SK-N-SH treated with all-trans-retinoic acid at 6 μM for 48 hours (cell line): ENCODE data around the gene TFF3.

ENCODE experiments used
- ATAC-seq: fragments of 200-7000 bp; cut with Tn5 transposase; 3 replicates; pipeline ENCODE4 v1.9.1; 2020; ENCODE audit warnings: mild to moderate bottlenecking, moderate library complexity
- ARNTL ChIP-seq: fragments of 450-650 bp; formaldehyde crosslinking; IDR thresholded peaks from 2 replicates; pipeline ENCODE4 v1.5.0; 2020; ENCODE audit warnings: low read depth, mild to moderate bottlenecking, moderate library complexity, borderline replicate concordance
- BACH2 ChIP-seq: fragments of 250-450 bp; sonication (Bioruptor Pico); IDR thresholded peaks from 2 replicates; pipeline ENCODE4 v1.9.0; 2021; ENCODE audit warnings: mild to moderate bottlenecking, borderline replicate concordance
- CREB5 ChIP-seq: fragments of 250-450 bp; sonication (Bioruptor Pico); IDR thresholded peaks from 2 replicates; pipeline ENCODE4 v1.5.1; 2020; ENCODE audit warnings: low read depth, mild to moderate bottlenecking, moderate library complexity
- CSDC2 ChIP-seq: fragments of 250-450 bp; sonication (Bioruptor Pico); IDR thresholded peaks from 2 replicates; pipeline ENCODE4 v1.5.0; 2020; ENCODE audit warnings: mild to moderate bottlenecking, moderate library complexity
- ESRRG ChIP-seq: fragments of 250-450 bp; sonication (Bioruptor Pico); IDR thresholded peaks from 2 replicates; pipeline ENCODE4 v1.6.1; 2021; ENCODE audit warnings: mild to moderate bottlenecking
- GLIS3 ChIP-seq: fragments of 250-450 bp; sonication (Bioruptor Pico); IDR thresholded peaks from 2 replicates; pipeline ENCODE4 v1.5.0; 2020; ENCODE audit warnings: mild to moderate bottlenecking, moderate library complexity
- ISL1 ChIP-seq: fragments of 250-450 bp; sonication (Bioruptor Pico); IDR thresholded peaks from 2 replicates; pipeline ENCODE4 v2.1.2; 2022; ENCODE audit warnings: mild to moderate bottlenecking, moderate library complexity
- OSR1 ChIP-seq: fragments of 250-450 bp; sonication (Bioruptor Pico); IDR thresholded peaks from 2 replicates; pipeline ENCODE4 v1.8.0; 2022; ENCODE audit warnings: moderate library complexity, mild to moderate bottlenecking, inconsistent platforms
- PPARA ChIP-seq: fragments of 250-450 bp; sonication (Bioruptor Pico); IDR thresholded peaks from 2 replicates; pipeline ENCODE4 v1.5.0; 2020; ENCODE audit warnings: mild to moderate bottlenecking, borderline replicate concordance
- RARB ChIP-seq: fragments of 250-450 bp; sonication (Bioruptor Pico); IDR thresholded peaks from 2 replicates; pipeline ENCODE4 v1.8.0; 2021; ENCODE audit warnings: mild to moderate bottlenecking, moderate library complexity
- SNAI2 ChIP-seq: fragments of 250-450 bp; sonication (Bioruptor Pico); IDR thresholded peaks from 2 replicates; pipeline ENCODE4 v1.5.0; 2020; ENCODE audit warnings: mild to moderate bottlenecking, moderate library complexity
- TCF4 ChIP-seq: fragments of 250-450 bp; sonication (Bioruptor Pico); IDR thresholded peaks from 2 replicates; pipeline ENCODE4 v1.8.0; 2021; ENCODE audit warnings: mild to moderate bottlenecking, moderate library complexity, borderline replicate concordance
- TOX ChIP-seq: fragments of 250-450 bp; sonication (Bioruptor Pico); IDR thresholded peaks from 2 replicates; pipeline ENCODE4 v1.8.0; 2021; ENCODE audit warnings: mild to moderate bottlenecking, moderate library complexity, borderline replicate concordance
- ZC3H10 ChIP-seq: fragments of 250-450 bp; sonication (Bioruptor Pico); IDR thresholded peaks from 2 replicates; pipeline ENCODE4 v1.5.1; 2021; ENCODE audit warnings: mild to moderate bottlenecking, moderate library complexity
- ZFP3 ChIP-seq: fragments of 250-450 bp; sonication (Bioruptor Pico); IDR thresholded peaks from 2 replicates; pipeline ENCODE4 v1.5.0; 2020; ENCODE audit warnings: mild to moderate bottlenecking, moderate library complexity
- ZFP30 ChIP-seq: fragments of 450-650 bp; formaldehyde crosslinking; IDR thresholded peaks from 2 replicates; pipeline ENCODE4 v1.5.0; 2022; ENCODE audit warnings: mild to moderate bottlenecking, moderate library complexity
- ZNF565 ChIP-seq: fragments of 450-650 bp; formaldehyde crosslinking; conservative IDR thresholded peaks from 2 replicates; pipeline ENCODE4 v1.5.0; 2020; ENCODE audit warnings: low read depth, mild to moderate bottlenecking, moderate library complexity
- ZNF70 ChIP-seq: fragments of 450-650 bp; formaldehyde crosslinking; IDR thresholded peaks from 2 replicates; pipeline ENCODE4 v1.5.0; 2020; ENCODE audit warnings: mild to moderate bottlenecking, moderate library complexity
- ZNF8 ChIP-seq: fragments of 450-650 bp; formaldehyde crosslinking; IDR thresholded peaks from 2 replicates; pipeline ENCODE4 v1.5.0; 2020; ENCODE audit warnings: mild to moderate bottlenecking, moderate library complexity
- TF ChIP-seq, protein P1 (sequence below): fragments of 250-450 bp; sonication (Bioruptor Pico); IDR thresholded peaks from 2 replicates; pipeline ENCODE4 v1.8.0; 2021; ENCODE audit warnings: low read depth, mild to moderate bottlenecking, moderate library complexity, borderline replicate concordance
- TF ChIP-seq, protein P2 (sequence below): fragments of 250-450 bp; sonication (Bioruptor Pico); IDR thresholded peaks from 2 replicates; pipeline ENCODE4 v1.8.0; 2020; ENCODE audit warnings: mild to moderate bottlenecking, moderate library complexity, borderline replicate concordance
- TF ChIP-seq, protein P3 (sequence below): fragments of 250-450 bp; sonication (Bioruptor Pico); IDR thresholded peaks from 2 replicates; pipeline ENCODE4 v1.5.0; 2020; ENCODE audit warnings: mild to moderate bottlenecking, moderate library complexity
- TF ChIP-seq, protein P4 (sequence below): fragments of 250-450 bp; sonication (Bioruptor Pico); IDR thresholded peaks from 2 replicates; pipeline ENCODE4 v1.5.1; 2021; ENCODE audit warnings: mild to moderate bottlenecking, moderate library complexity

The TFF3 gene

GRCh38 chr21:42343963-42344510 lies 28.8 kb upstream of the TFF3 start:
- TF ChIP-seq, protein P1, sequence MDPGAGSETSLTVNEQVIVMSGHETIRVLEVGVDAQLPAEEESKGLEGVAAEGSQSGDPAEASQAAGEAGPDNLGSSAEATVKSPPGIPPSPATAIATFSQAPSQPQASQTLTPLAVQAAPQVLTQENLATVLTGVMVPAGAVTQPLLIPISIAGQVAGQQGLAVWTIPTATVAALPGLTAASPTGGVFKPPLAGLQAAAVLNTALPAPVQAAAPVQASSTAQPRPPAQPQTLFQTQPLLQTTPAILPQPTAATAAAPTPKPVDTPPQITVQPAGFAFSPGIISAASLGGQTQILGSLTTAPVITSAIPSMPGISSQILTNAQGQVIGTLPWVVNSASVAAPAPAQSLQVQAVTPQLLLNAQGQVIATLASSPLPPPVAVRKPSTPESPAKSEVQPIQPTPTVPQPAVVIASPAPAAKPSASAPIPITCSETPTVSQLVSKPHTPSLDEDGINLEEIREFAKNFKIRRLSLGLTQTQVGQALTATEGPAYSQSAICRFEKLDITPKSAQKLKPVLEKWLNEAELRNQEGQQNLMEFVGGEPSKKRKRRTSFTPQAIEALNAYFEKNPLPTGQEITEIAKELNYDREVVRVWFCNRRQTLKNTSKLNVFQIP (CRISPR knock-in tag): no peak
- TF ChIP-seq TOX (no peak), ZNF8 (CRISPR knock-in tag) (no peak), ARNTL (no peak), CREB5 (CRISPR knock-in tag) (no peak), BACH2 (no peak), ISL1 (no peak), ZNF565 (no peak), ZNF70 (CRISPR knock-in tag) (no peak), RARB (no peak), OSR1 (CRISPR knock-in tag) (no peak), CSDC2 (no peak), ESRRG (CRISPR knock-in tag) (no peak), ZFP30 (CRISPR knock-in tag) (no peak), PPARA (no peak), GLIS3 (CRISPR knock-in tag) (no peak), ZC3H10 (CRISPR knock-in tag) (no peak)
- TF ChIP-seq, protein P2, sequence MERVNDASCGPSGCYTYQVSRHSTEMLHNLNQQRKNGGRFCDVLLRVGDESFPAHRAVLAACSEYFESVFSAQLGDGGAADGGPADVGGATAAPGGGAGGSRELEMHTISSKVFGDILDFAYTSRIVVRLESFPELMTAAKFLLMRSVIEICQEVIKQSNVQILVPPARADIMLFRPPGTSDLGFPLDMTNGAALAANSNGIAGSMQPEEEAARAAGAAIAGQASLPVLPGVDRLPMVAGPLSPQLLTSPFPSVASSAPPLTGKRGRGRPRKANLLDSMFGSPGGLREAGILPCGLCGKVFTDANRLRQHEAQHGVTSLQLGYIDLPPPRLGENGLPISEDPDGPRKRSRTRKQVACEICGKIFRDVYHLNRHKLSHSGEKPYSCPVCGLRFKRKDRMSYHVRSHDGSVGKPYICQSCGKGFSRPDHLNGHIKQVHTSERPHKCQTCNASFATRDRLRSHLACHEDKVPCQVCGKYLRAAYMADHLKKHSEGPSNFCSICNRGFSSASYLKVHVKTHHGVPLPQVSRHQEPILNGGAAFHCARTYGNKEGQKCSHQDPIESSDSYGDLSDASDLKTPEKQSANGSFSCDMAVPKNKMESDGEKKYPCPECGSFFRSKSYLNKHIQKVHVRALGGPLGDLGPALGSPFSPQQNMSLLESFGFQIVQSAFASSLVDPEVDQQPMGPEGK (CRISPR knock-in tag): no peak
- TF ChIP-seq, all 23 proteins: peak for 0
- ATAC-seq: no peak

- TF ChIP-seq, protein P3, sequence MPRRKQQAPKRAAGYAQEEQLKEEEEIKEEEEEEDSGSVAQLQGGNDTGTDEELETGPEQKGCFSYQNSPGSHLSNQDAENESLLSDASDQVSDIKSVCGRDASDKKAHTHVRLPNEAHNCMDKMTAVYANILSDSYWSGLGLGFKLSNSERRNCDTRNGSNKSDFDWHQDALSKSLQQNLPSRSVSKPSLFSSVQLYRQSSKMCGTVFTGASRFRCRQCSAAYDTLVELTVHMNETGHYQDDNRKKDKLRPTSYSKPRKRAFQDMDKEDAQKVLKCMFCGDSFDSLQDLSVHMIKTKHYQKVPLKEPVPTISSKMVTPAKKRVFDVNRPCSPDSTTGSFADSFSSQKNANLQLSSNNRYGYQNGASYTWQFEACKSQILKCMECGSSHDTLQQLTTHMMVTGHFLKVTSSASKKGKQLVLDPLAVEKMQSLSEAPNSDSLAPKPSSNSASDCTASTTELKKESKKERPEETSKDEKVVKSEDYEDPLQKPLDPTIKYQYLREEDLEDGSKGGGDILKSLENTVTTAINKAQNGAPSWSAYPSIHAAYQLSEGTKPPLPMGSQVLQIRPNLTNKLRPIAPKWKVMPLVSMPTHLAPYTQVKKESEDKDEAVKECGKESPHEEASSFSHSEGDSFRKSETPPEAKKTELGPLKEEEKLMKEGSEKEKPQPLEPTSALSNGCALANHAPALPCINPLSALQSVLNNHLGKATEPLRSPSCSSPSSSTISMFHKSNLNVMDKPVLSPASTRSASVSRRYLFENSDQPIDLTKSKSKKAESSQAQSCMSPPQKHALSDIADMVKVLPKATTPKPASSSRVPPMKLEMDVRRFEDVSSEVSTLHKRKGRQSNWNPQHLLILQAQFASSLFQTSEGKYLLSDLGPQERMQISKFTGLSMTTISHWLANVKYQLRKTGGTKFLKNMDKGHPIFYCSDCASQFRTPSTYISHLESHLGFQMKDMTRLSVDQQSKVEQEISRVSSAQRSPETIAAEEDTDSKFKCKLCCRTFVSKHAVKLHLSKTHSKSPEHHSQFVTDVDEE (CRISPR knock-in tag): no peak
- TF ChIP-seq ZFP3 (CRISPR knock-in tag) (no peak), ZC3H10 (CRISPR knock-in tag) (no peak), ARNTL (no peak), TCF4 (CRISPR knock-in tag) (no peak), BACH2 (no peak), GLIS3 (CRISPR knock-in tag) (no peak), OSR1 (CRISPR knock-in tag) (no peak), SNAI2 (CRISPR knock-in tag) (no peak)
- TF ChIP-seq, protein P4, sequence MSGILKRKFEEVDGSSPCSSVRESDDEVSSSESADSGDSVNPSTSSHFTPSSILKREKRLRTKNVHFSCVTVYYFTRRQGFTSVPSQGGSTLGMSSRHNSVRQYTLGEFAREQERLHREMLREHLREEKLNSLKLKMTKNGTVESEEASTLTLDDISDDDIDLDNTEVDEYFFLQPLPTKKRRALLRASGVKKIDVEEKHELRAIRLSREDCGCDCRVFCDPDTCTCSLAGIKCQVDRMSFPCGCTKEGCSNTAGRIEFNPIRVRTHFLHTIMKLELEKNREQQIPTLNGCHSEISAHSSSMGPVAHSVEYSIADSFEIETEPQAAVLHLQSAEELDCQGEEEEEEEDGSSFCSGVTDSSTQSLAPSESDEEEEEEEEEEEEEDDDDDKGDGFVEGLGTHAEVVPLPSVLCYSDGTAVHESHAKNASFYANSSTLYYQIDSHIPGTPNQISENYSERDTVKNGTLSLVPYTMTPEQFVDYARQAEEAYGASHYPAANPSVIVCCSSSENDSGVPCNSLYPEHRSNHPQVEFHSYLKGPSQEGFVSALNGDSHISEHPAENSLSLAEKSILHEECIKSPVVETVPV (CRISPR knock-in tag): no peak
- TF ChIP-seq, protein P2 (CRISPR knock-in tag): no peak
- TF ChIP-seq, protein P1 (CRISPR knock-in tag): no peak
- TF ChIP-seq, all 23 proteins: peak for 0
- ATAC-seq: no peak
Observed at GRCh38 chr21:42343556-42343955, 28.3 kb upstream of the TFF3 start.
